Measurements from ENCODE around the gene FBN2. TPM values are rescaled to one million over a fixed set of nuclear protein-coding genes. Genes with fewer than 3 reads are reported as not detected.

FBN2 gene
- total and polyA plus RNA-seq, 7 experiments from 2014 or later = 0.07 to 6.8 (median 0.58) TPM; not detected in 2

- ATAC-seq (no peak), DNase-seq (no peak)
- ChIA-PET CTCF (no interaction called here), POLR2A (no interaction called here)
- no peaks in the 10 kb centered on the region for H3K36me3 ChIP-seq (ENCODE audit: control insufficient read depth in 2 of 3, insufficient read depth in 3 of 3, low read length in 3 of 3)
- no peaks in the 10 kb centered on the region for H3K9me3 ChIP-seq (ENCODE audit: control insufficient read depth in 2 of 3, low read length in 3 of 3)
- H3K27ac ChIP-seq (ENCODE audit: low read depth, low read length) = no peak overlapping the region
- intact Hi-C loops (cut with micrococcal nuclease) = no loop called here
- peaks cover 0 to 5% (median 0%) of the 10 kb centered on the region in 11 donors for H3K9me3 Mint-ChIP-seq
- H3K36me3 Mint-ChIP-seq = no peaks in the 10 kb centered on the region
- no peak overlapping the region for H3K27ac Mint-ChIP-seq
- H3K4me3 ChIP-seq (ENCODE audit: low read length) = no peak overlapping the region
- peaks cover 0 to 5% (median 0%) of the 10 kb centered on the region in 5 donors for H3K27me3 Mint-ChIP-seq
- H3K4me1 Mint-ChIP-seq = no peaks in the 10 kb centered on the region
- H3K4me1 ChIP-seq (ENCODE audit: control insufficient read depth in 2 of 2, insufficient read depth in 2 of 2, low read length in 2 of 2) = no peaks in the 10 kb centered on the region
- H3K27me3 ChIP-seq (ENCODE audit: control insufficient read depth in 2 of 2, insufficient read depth in 2 of 2, low read length in 2 of 2) = no peaks in the 10 kb centered on the region
- no peak overlapping the region for H3K4me3 Mint-ChIP-seq
These were observed 102.2 kb downstream of the FBN2 start for GRCh38 chr5:128435861-128436260.

GRCh38 chr5:128434993-128435392 lies 103.1 kb downstream of the FBN2 start:
- H3K36me3 ChIP-seq (ENCODE audit: control insufficient read depth in 2 of 3, insufficient read depth in 3 of 3, low read length in 3 of 3) = no peaks in the 10 kb centered on the region
- ChIA-PET CTCF (no interaction called here), POLR2A (no interaction called here)
- Mint-ChIP-seq H3K4me1 (no peaks in the 10 kb centered on the region), H3K36me3 (no peaks in the 10 kb centered on the region), H3K4me3 (no peak overlapping the region), H3K9me3 (peaks cover 0 to 5% (median 0%) of the 10 kb centered on the region in 11 donors), H3K27me3 (peaks cover 0 to 5% (median 0%) of the 10 kb centered on the region in 5 donors), H3K27ac (no peak overlapping the region)
- H3K4me1 ChIP-seq (ENCODE audit: control insufficient read depth in 2 of 2, insufficient read depth in 2 of 2, low read length in 2 of 2) = no peaks in the 10 kb centered on the region
- intact Hi-C loops (cut with micrococcal nuclease) = no loop called here
- no peak for ATAC-seq
- H3K4me3 ChIP-seq (ENCODE audit: low read length) = no peak overlapping the region
- H3K9me3 ChIP-seq (ENCODE audit: control insufficient read depth in 2 of 3, low read length in 3 of 3) = no peaks in the 10 kb centered on the region
- no peaks in the 10 kb centered on the region for H3K27me3 ChIP-seq (ENCODE audit: control insufficient read depth in 2 of 2, insufficient read depth in 2 of 2, low read length in 2 of 2)
- no peak overlapping the region for H3K27ac ChIP-seq (ENCODE audit: low read depth, low read length)
- DNase-seq = no peak

DNA sequence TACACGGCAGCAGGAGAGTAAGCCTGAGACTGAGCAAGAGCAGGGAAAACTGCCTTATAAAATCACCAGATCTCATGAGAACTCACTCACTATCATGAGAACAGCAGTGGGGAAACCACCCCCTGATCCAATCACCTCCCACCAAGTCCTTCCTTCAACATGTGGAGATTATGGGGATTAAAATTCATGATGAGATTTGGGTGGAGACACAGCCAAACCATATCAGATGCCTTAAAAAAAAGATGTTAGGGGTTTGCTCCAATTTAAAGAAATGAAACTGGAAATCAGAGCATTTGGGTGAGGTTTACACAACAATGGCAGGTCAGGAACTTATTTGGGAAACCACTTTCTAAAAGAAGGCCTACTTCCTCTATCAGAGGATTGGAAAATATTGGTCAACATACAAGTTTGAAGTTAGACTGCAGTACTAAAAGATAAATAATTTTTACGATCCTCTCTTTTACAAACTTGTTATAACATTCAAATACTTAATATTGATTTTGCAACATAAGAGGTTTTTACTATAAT lies 105.1 kb downstream of the FBN2 start:
- Mint-ChIP-seq H3K4me1 (no peaks in the 10 kb centered on the region), H3K27me3 (peaks cover 0 to 5% (median 0%) of the 10 kb centered on the region in 5 donors), H3K9me3 (peaks cover 0 to 7% (median 0%) of the 10 kb centered on the region in 11 donors), H3K27ac (no peak overlapping the region), H3K4me3 (no peak overlapping the region), H3K36me3 (no peaks in the 10 kb centered on the region)
- ChIA-PET POLR2A (no interaction called here), CTCF (no interaction called here)
- intact Hi-C loops (cut with micrococcal nuclease) = no loop called here
- no peaks in the 10 kb centered on the region for H3K9me3 ChIP-seq (ENCODE audit: control insufficient read depth in 2 of 3, low read length in 3 of 3)
- H3K36me3 ChIP-seq (ENCODE audit: control insufficient read depth in 2 of 3, insufficient read depth in 3 of 3, low read length in 3 of 3) = no peaks in the 10 kb centered on the region
- H3K4me3 ChIP-seq (ENCODE audit: low read length) = no peak overlapping the region
- H3K27ac ChIP-seq (ENCODE audit: low read depth, low read length) = no peak overlapping the region
- H3K4me1 ChIP-seq (ENCODE audit: control insufficient read depth in 2 of 2, insufficient read depth in 2 of 2, low read length in 2 of 2) = no peaks in the 10 kb centered on the region
- DNase-seq (no peak), ATAC-seq (no peak)
- H3K27me3 ChIP-seq (ENCODE audit: control insufficient read depth in 2 of 2, insufficient read depth in 2 of 2, low read length in 2 of 2) = no peaks in the 10 kb centered on the region

DNA sequence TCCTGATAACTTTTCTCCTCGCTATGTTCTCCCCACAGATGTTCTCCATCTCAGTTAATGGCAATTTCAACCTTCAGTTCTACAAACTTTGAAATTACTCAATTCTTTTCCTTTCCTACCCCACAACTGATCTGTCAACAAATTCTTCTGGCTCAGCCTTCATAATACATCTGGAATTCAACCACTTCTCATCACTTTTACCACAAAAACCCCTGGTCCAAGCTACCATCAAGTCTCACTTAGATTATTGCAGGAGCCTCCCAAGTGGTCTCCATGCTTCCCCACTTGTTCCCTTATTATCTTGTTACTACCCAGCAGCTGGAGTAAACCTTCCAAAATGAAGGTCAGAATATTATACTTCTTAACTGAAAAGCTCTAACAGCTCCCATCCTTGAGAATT lies 110.1 kb downstream of the FBN2 start:
- no peaks in the 10 kb centered on the region for H3K36me3 ChIP-seq (ENCODE audit: control insufficient read depth in 2 of 3, insufficient read depth in 3 of 3, low read length in 3 of 3)
- CTCF ChIA-PET = no interaction called here
- no peak overlapping the region for H3K27ac ChIP-seq (ENCODE audit: low read depth, low read length)
- H3K27me3 Mint-ChIP-seq = peaks cover 0 to 5% (median 0%) of the 10 kb centered on the region in 5 donors
- H3K4me3 Mint-ChIP-seq = no peak overlapping the region
- H3K27me3 ChIP-seq (ENCODE audit: control insufficient read depth in 2 of 2, insufficient read depth in 2 of 2, low read length in 2 of 2) = no peaks in the 10 kb centered on the region
- H3K9me3 Mint-ChIP-seq = peaks cover 0 to 10% (median 0%) of the 10 kb centered on the region in 11 donors
- no peaks in the 10 kb centered on the region for H3K9me3 ChIP-seq (ENCODE audit: control insufficient read depth in 2 of 3, low read length in 3 of 3)
- H3K36me3 Mint-ChIP-seq = no peaks in the 10 kb centered on the region
- ATAC-seq = no peak
- H3K4me1 Mint-ChIP-seq = no peaks in the 10 kb centered on the region
- H3K27ac Mint-ChIP-seq = no peak overlapping the region
- intact Hi-C loops (cut with micrococcal nuclease) = no loop called here
- POLR2A ChIA-PET = no interaction called here
- H3K4me1 ChIP-seq (ENCODE audit: control insufficient read depth in 2 of 2, insufficient read depth in 2 of 2, low read length in 2 of 2) = no peaks in the 10 kb centered on the region
- no peak overlapping the region for H3K4me3 ChIP-seq (ENCODE audit: low read length)
- no peak for DNase-seq

DNA sequence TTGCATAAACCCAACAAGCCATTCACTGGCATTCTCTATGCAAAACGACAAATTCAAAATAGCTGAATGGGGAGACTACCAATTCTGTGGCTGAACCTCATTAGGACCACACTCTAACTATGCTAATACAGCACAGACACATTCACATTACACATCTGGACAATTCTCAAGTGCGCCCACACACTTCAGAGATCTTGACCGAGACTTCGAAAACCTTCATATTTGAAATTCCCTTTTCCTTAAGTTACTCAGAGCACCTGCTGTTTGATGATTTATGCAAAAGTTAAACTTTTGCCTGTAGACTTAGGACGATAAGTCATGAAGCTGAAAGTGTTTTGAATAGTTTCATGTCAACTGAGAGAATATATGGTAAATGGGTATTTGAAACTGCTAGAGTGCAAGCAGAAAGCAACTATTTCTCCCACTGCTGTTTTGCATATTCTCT lies 111.9 kb downstream of the FBN2 start:
- H3K4me3 ChIP-seq (ENCODE audit: low read length) = no peak overlapping the region
- no peaks in the 10 kb centered on the region for H3K9me3 ChIP-seq (ENCODE audit: control insufficient read depth in 2 of 3, low read length in 3 of 3)
- no peak overlapping the region for H3K27ac ChIP-seq (ENCODE audit: low read depth, low read length)
- H3K27me3 Mint-ChIP-seq = no peaks in the 10 kb centered on the region
- peaks cover 0 to 10% (median 0%) of the 10 kb centered on the region in 11 donors for H3K9me3 Mint-ChIP-seq
- no peak overlapping the region for H3K4me3 Mint-ChIP-seq
- ChIA-PET CTCF (no interaction called here), POLR2A (no interaction called here)
- no peaks in the 10 kb centered on the region for H3K4me1 Mint-ChIP-seq
- DNase-seq = no peak
- no peaks in the 10 kb centered on the region for H3K4me1 ChIP-seq (ENCODE audit: control insufficient read depth in 2 of 2, insufficient read depth in 2 of 2, low read length in 2 of 2)
- H3K36me3 Mint-ChIP-seq = no peaks in the 10 kb centered on the region
- no peaks in the 10 kb centered on the region for H3K36me3 ChIP-seq (ENCODE audit: control insufficient read depth in 2 of 3, insufficient read depth in 3 of 3, low read length in 3 of 3)
- no peak overlapping the region for H3K27ac Mint-ChIP-seq
- intact Hi-C loops (cut with micrococcal nuclease) = no loop called here
- no peaks in the 10 kb centered on the region for H3K27me3 ChIP-seq (ENCODE audit: control insufficient read depth in 2 of 2, insufficient read depth in 2 of 2, low read length in 2 of 2)
- ATAC-seq = no peak

- H3K4me3 Mint-ChIP-seq = no peak overlapping the region
- Histone ChIP-seq H3K27ac (ENCODE audit: low read depth, low read length) (no peak overlapping the region), H3K4me3 (ENCODE audit: low read length) (no peak overlapping the region), H3K4me1 (ENCODE audit: control insufficient read depth in 2 of 2, insufficient read depth in 2 of 2, low read length in 2 of 2) (no peaks in the 10 kb centered on the region), H3K36me3 (ENCODE audit: control insufficient read depth in 2 of 3, insufficient read depth in 3 of 3, low read length in 3 of 3) (no peaks in the 10 kb centered on the region), H3K27me3 (ENCODE audit: control insufficient read depth in 2 of 2, insufficient read depth in 2 of 2, low read length in 2 of 2) (no peaks in the 10 kb centered on the region), H3K9me3 (ENCODE audit: control insufficient read depth in 2 of 3, low read length in 3 of 3) (no peaks in the 10 kb centered on the region)
- ATAC-seq (no peak), DNase-seq (no peak)
- peaks cover 0 to 10% (median 0%) of the 10 kb centered on the region in 11 donors for H3K9me3 Mint-ChIP-seq
- intact Hi-C loops (cut with micrococcal nuclease) = no loop called here
- H3K27me3 Mint-ChIP-seq = no peaks in the 10 kb centered on the region
- ChIA-PET POLR2A (no interaction called here), CTCF (no interaction called here)
- no peaks in the 10 kb centered on the region for H3K36me3 Mint-ChIP-seq
- no peaks in the 10 kb centered on the region for H3K4me1 Mint-ChIP-seq
- H3K27ac Mint-ChIP-seq = no peak overlapping the region
These were observed 113.4 kb downstream of the FBN2 start for GRCh38 chr5:128424646-128425045.

DNA sequence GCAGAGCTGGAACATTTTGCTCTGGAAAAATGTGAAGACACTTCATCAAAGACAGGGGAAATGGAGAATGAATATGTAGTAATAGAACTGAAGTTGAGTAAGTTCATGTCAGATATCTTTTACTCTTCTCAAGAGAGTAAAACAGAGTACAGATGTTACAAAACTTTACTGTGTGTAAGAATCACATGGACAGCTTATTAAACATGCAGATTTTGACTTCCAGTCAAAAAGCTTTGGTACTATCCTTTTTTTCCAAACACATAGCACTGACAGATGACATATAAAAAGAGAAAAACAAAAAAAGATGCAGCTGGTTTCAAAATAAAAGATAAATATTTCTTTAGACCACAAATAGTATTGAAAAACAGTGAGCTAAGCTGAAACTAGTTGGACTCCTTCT lies 115.4 kb downstream of the FBN2 start:
- Histone ChIP-seq H3K4me1 (ENCODE audit: control insufficient read depth in 2 of 2, insufficient read depth in 2 of 2, low read length in 2 of 2) (no peaks in the 10 kb centered on the region), H3K27me3 (ENCODE audit: control insufficient read depth in 2 of 2, insufficient read depth in 2 of 2, low read length in 2 of 2) (no peaks in the 10 kb centered on the region), H3K4me3 (ENCODE audit: low read length) (no peak overlapping the region), H3K9me3 (ENCODE audit: control insufficient read depth in 2 of 3, low read length in 3 of 3) (no peaks in the 10 kb centered on the region), H3K36me3 (ENCODE audit: control insufficient read depth in 2 of 3, insufficient read depth in 3 of 3, low read length in 3 of 3) (no peaks in the 10 kb centered on the region), H3K27ac (ENCODE audit: low read depth, low read length) (no peak overlapping the region)
- POLR2A ChIA-PET = no interaction called here
- H3K4me1 Mint-ChIP-seq = no peaks in the 10 kb centered on the region
- peaks cover 0 to 7% (median 2%) of the 10 kb centered on the region in 11 donors for H3K9me3 Mint-ChIP-seq
- DNase-seq (no peak), ATAC-seq (no peak)
- no peak overlapping the region for H3K27ac Mint-ChIP-seq
- H3K27me3 Mint-ChIP-seq = no peaks in the 10 kb centered on the region
- CTCF ChIA-PET = no interaction called here
- no peaks in the 10 kb centered on the region for H3K36me3 Mint-ChIP-seq
- H3K4me3 Mint-ChIP-seq = no peak overlapping the region
- intact Hi-C loops (cut with micrococcal nuclease) = no loop called here

Data from naive thymus-derived CD4-positive, alpha-beta T cell (primary cell).